Erythroblast (primary cell): Measurements from ENCODE around the gene CCDC91.

Experiments
- GATA1 ChIP-seq: IDR thresholded peaks from 2 replicates; pipeline ENCODE4 v1.6.1; 2011; ENCODE audit warnings: low read depth, mild to moderate bottlenecking, control low read depth, low read length, moderate library complexity
- POLR2A ChIP-seq: IDR thresholded peaks from 2 replicates; pipeline ENCODE4 v1.6.1; 2011; ENCODE audit warnings: mild to moderate bottlenecking, low read length

DNA sequence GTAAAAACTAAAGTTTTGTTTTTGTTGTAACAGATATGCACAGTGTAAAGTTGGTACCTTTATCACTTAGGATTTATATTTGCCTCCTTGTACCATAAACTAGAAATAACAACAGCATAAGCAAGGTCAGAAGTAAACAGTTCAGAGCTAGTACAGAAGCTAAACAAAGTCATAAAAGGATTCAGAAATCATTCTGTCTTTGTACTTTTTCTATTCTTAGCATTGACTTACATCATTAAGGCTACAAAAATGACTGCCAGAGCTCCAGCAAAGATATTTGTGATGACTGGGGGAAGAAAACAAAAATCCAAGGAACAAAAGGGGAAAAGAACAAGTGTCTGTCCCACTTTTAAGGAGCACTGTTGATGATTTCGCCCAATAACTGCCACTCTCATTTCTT, 347.2 kb downstream of the CCDC91 start:
- TF ChIP-seq POLR2A (no peak), GATA1 (no peak)
